GM23338 (cell line): ENCODE data around the gene RSRC2. TPM values are rescaled to one million over a fixed set of nuclear protein-coding genes. Genes with fewer than 3 reads are reported as not detected.
"Not testable (repeated sequence)": the region's sequence is repeated elsewhere in the genome, so short reads cannot be mapped to it uniquely, and the experiment has no call there.

Experiments used
- ATAC-seq: fragments of 200-7000 bp; cut with Tn5 transposase; 3 replicates; pipeline ENCODE4 v1.9.1; 2020
- DNase-seq: peaks from one replicate; pipeline ENCODE4 v3.0.0-alpha.2; 2015; ENCODE audit warnings: low spot score
- H2AFZ ChIP-seq: fragments of 200-600 bp; sonication (generic); 2 replicates; pipeline ENCODE4 v1.8.0; 2016; ENCODE audit warnings: antibody characterized with exemption, mild to moderate bottlenecking, moderate library complexity
- H3F3A ChIP-seq: fragments of 200-600 bp; sonication (generic); replicated peaks from 2 replicates; pipeline ENCODE4 v1.8.0; 2017; ENCODE audit warnings: antibody characterized with exemption, mixed run types, low read depth
- H3K27ac ChIP-seq: fragments of 200-600 bp; sonication (generic); 2 replicates; pipeline ENCODE4 v1.6.1; 2016; ENCODE audit warnings: low read depth
- H3K27me3 ChIP-seq: fragments of 200-600 bp; sonication (generic); 2 replicates; pipeline ENCODE4 v1.8.0; 2016; ENCODE audit warnings: mild to moderate bottlenecking, mixed run types, moderate library complexity; ENCODE audit not compliant: insufficient read depth
- H3K36me3 ChIP-seq: fragments of 200-600 bp; sonication (generic); 2 replicates; pipeline ENCODE4 v1.8.0; 2016; ENCODE audit warnings: mild to moderate bottlenecking; ENCODE audit not compliant: insufficient read depth
- H3K4me1 ChIP-seq: fragments of 200-600 bp; sonication (generic); 2 replicates; pipeline ENCODE4 v1.8.0; 2016; ENCODE audit warnings: mild to moderate bottlenecking, moderate library complexity; ENCODE audit not compliant: insufficient read depth
- H3K4me2 ChIP-seq: fragments of 200-600 bp; sonication (generic); 2 replicates; pipeline ENCODE4 v1.7.1; 2017; ENCODE audit warnings: mixed run types
- H3K4me3 ChIP-seq: fragments of 200-600 bp; sonication (generic); 2 replicates; pipeline ENCODE4 v1.6.1; 2016; ENCODE audit warnings: mixed run types
- H3K79me2 ChIP-seq: fragments of 200-600 bp; sonication (generic); replicated peaks from 2 replicates; pipeline ENCODE4 v1.8.0; 2017; ENCODE audit warnings: mild to moderate bottlenecking; ENCODE audit not compliant: insufficient read depth
- H3K9me2 ChIP-seq: fragments of 200-600 bp; sonication (generic); 2 replicates; pipeline ENCODE4 v1.8.0; 2017; ENCODE audit not compliant: insufficient read depth
- H4K20me1 ChIP-seq: fragments of 200-600 bp; sonication (generic); replicated peaks from 2 replicates; pipeline ENCODE4 v1.8.0; 2017; ENCODE audit warnings: mild to moderate bottlenecking; ENCODE audit not compliant: insufficient read depth
- H3K27ac Mint-ChIP-seq: 2 replicates; pipeline ENCODE4 v1.8.0; 2020; ENCODE audit warnings: inconsistent platforms, mild to moderate bottlenecking, moderate library complexity, mixed read lengths
- H3K27me3 Mint-ChIP-seq: 3 replicates; pipeline ENCODE4 v1.8.0; 2022; ENCODE audit warnings: low read depth, mild to moderate bottlenecking, moderate library complexity, mixed read lengths, inconsistent platforms; ENCODE audit not compliant: insufficient read depth, poor library complexity
- H3K36me3 Mint-ChIP-seq: 3 replicates; pipeline ENCODE4 v1.8.0; 2021; ENCODE audit warnings: low read depth, mild to moderate bottlenecking, inconsistent platforms, moderate library complexity, mixed read lengths
- H3K4me1 Mint-ChIP-seq: 3 replicates; pipeline ENCODE4 v1.8.0; 2020; ENCODE audit warnings: mild to moderate bottlenecking, inconsistent platforms, mixed read lengths
- H3K4me3 Mint-ChIP-seq: 3 replicates; pipeline ENCODE4 v1.8.0; 2021; ENCODE audit warnings: moderate library complexity, mild to moderate bottlenecking, inconsistent platforms, mixed read lengths
- H3K9me3 Mint-ChIP-seq: 3 replicates; pipeline ENCODE4 v1.8.0; 2020; ENCODE audit warnings: moderate library complexity, mild to moderate bottlenecking, inconsistent platforms, mixed read lengths
- CREB1 ChIP-seq: fragments of 250-450 bp; sonication (Bioruptor Pico); IDR thresholded peaks from 2 replicates; pipeline ENCODE4 v1.5.0; 2020; ENCODE audit warnings: low read depth, mild to moderate bottlenecking, moderate library complexity
- EZH2 ChIP-seq: fragments of 200-600 bp; sonication (generic); IDR thresholded peaks from one replicate; pipeline ENCODE4 v1.8.0; 2017; ENCODE audit warnings: antibody characterized with exemption, mild to moderate bottlenecking, low read depth; ENCODE audit not compliant: unreplicated experiment
- EZH2phosphoT487 ChIP-seq: fragments of 200-600 bp; sonication (generic); IDR thresholded peaks from one replicate; pipeline ENCODE4 v1.8.1; 2018; ENCODE audit warnings: antibody characterized with exemption; ENCODE audit not compliant: unreplicated experiment
- JUNB ChIP-seq: IDR thresholded peaks from one replicate; pipeline ENCODE4 v1.6.1; 2016; ENCODE audit warnings: antibody characterized with exemption; ENCODE audit not compliant: unreplicated experiment
- POLR2AphosphoS5 ChIP-seq: IDR thresholded peaks from 2 replicates; pipeline ENCODE4 v1.6.1; 2016; ENCODE audit warnings: antibody characterized with exemption, low read depth
- ZNF331 ChIP-seq: fragments of 250-450 bp; sonication (Bioruptor Pico); IDR thresholded peaks from 2 replicates; pipeline ENCODE4 v1.5.0; 2020; ENCODE audit warnings: low read depth, mild to moderate bottlenecking, moderate library complexity
- ZNF462 ChIP-seq: fragments of 250-450 bp; sonication (Bioruptor Pico); IDR thresholded peaks from 2 replicates; pipeline ENCODE4 v1.5.0; 2020; ENCODE audit warnings: mild to moderate bottlenecking, moderate library complexity
- polyA plus RNA-seq: library from polyadenylated mRNA; unstranded; fragments of >200 nt; fragmentation: Nextera tagmentation; extraction: Ambion mirVana; gene quantifications from 2 replicates; pipeline ENCODE4 v1.2.1, GENCODE V29; 2016
- total RNA-seq: library from RNA; depleted of rRNA; stranded (reverse); fragments of >200 nt; shearing (Covaris generic); gene quantifications from 2 replicates; pipeline ENCODE4 v1.2.3, GENCODE V29; 2014
- TF ChIP-seq, protein P1 (sequence below), 2 experiments: fragments of 200-600 bp in 1 of 2; sonication (generic) in 1 of 2; conservative IDR thresholded peaks; 2 replicates each; pipeline versions ENCODE4 v1.5.1 to v1.6.1; 2016 to 2017; ENCODE audit warnings: antibody characterized with exemption in 2 of 2, low read depth in 2 of 2, mild to moderate bottlenecking in 2 of 2, moderate library complexity in 1 of 2
- TF ChIP-seq, protein P2 (sequence below): IDR thresholded peaks from 2 replicates; pipeline ENCODE4 v1.6.1; 2016; ENCODE audit warnings: antibody characterized with exemption

The RSRC2 gene
- total and polyA plus RNA-seq, 2 experiments from 2014 or later: 76.3 to 184 TPM

- TF ChIP-seq, protein P1, sequence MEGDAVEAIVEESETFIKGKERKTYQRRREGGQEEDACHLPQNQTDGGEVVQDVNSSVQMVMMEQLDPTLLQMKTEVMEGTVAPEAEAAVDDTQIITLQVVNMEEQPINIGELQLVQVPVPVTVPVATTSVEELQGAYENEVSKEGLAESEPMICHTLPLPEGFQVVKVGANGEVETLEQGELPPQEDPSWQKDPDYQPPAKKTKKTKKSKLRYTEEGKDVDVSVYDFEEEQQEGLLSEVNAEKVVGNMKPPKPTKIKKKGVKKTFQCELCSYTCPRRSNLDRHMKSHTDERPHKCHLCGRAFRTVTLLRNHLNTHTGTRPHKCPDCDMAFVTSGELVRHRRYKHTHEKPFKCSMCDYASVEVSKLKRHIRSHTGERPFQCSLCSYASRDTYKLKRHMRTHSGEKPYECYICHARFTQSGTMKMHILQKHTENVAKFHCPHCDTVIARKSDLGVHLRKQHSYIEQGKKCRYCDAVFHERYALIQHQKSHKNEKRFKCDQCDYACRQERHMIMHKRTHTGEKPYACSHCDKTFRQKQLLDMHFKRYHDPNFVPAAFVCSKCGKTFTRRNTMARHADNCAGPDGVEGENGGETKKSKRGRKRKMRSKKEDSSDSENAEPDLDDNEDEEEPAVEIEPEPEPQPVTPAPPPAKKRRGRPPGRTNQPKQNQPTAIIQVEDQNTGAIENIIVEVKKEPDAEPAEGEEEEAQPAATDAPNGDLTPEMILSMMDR (conservative IDR thresholded peaks at IDR 0.05; ENCODE audit: low read depth in 2 of 2): no peak
These were observed 42.6 kb upstream of the RSRC2 start (continued) for GRCh38 chr12:122569288-122569687.

DNA sequence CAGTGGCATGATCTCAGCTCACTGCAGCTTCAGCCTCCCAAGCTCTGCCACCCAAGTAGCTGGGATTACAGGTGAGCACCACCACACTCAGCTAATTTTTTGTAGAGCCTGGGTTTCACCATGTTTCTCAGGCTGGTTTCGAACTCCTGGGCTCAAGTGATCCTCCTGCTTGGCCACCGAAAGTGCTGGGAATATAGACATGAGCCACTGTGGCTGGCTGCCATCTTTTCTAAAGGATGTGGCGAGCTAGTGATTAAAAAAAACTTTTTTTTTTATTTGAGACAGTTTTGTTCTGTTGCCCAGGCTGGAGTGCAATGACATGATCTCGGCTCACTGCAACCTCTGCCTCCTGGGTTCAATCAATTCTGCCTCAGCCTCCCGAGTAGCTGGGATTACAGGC is 40.1 kb upstream of the RSRC2 start:
- not testable (repeated sequence) for H3K79me2 ChIP-seq, H3K4me1 ChIP-seq, ATAC-seq, H4K20me1 ChIP-seq, H3F3A ChIP-seq, H3K4me2 ChIP-seq, H3K4me3 ChIP-seq, DNase-seq, H3K9me3 Mint-ChIP-seq, H3K4me3 Mint-ChIP-seq, H3K27me3 ChIP-seq, H3K27me3 Mint-ChIP-seq, H3K27ac Mint-ChIP-seq, H3K9me2 ChIP-seq, H2AFZ ChIP-seq, H3K4me1 Mint-ChIP-seq, H3K27ac ChIP-seq
- peaks cover 43% of the 10 kb centered on the region for H3K36me3 ChIP-seq
- H3K36me3 Mint-ChIP-seq: peaks cover 56% of the 10 kb centered on the region

DNA sequence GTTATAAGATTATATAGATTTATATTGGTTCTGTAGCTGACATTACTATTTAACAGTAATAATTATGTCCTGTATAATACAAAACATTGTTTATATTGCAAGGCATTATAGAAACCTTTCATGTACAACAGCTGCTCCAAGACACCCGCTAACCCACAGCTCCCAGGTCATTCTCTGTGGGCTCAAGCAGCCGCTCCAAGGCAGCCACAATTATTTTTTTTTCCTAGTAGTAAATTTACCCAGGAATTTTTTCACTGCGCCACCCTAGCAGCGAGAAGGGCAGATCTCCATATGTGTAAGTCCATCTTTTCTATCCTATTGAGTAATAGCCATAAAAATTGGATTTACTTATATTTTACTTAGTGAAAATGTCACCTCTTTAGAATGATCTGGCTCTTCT is 36.6 kb upstream of the RSRC2 start:
- no peaks in the 10 kb centered on the region for H3K9me2 ChIP-seq
- H3K9me3 Mint-ChIP-seq: no peaks in the 10 kb centered on the region
- no peaks in the 10 kb centered on the region for H3K27me3 Mint-ChIP-seq
- peaks cover 49% of the 10 kb centered on the region for H3K36me3 Mint-ChIP-seq
- H4K20me1 ChIP-seq: peaks cover 13% of the 10 kb centered on the region; the same call in 1 of the 2 replicates
- H3K4me3 Mint-ChIP-seq: no peak overlapping the region
- no peak overlapping the region for H3K4me3 ChIP-seq
- DNase-seq: no peak
- H3K79me2 ChIP-seq: no peaks in the 10 kb centered on the region
- H3K4me1 ChIP-seq: no peaks in the 10 kb centered on the region
- no peaks in the 10 kb centered on the region for H3K27me3 ChIP-seq
- H2AFZ ChIP-seq: no peak overlapping the region
- H3F3A ChIP-seq: no peaks in the 10 kb centered on the region
- H3K4me2 ChIP-seq: no peak overlapping the region
- H3K36me3 ChIP-seq: peaks cover 26% of the 10 kb centered on the region
- H3K4me1 Mint-ChIP-seq: no peaks in the 10 kb centered on the region
- H3K27ac Mint-ChIP-seq: no peak overlapping the region
- H3K27ac ChIP-seq: no peak overlapping the region
- ATAC-seq: no peak
- TF ChIP-seq ZNF462 (no peak), JUNB (no peak), ZNF331 (CRISPR knock-in tag) (no peak), POLR2AphosphoS5 (no peak), CREB1 (CRISPR knock-in tag) (no peak), EZH2 (no peak), EZH2phosphoT487 (no peak)
- TF ChIP-seq, protein P2, sequence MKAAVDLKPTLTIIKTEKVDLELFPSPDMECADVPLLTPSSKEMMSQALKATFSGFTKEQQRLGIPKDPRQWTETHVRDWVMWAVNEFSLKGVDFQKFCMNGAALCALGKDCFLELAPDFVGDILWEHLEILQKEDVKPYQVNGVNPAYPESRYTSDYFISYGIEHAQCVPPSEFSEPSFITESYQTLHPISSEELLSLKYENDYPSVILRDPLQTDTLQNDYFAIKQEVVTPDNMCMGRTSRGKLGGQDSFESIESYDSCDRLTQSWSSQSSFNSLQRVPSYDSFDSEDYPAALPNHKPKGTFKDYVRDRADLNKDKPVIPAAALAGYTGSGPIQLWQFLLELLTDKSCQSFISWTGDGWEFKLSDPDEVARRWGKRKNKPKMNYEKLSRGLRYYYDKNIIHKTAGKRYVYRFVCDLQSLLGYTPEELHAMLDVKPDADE: no peak
- TF ChIP-seq, protein P1 (conservative IDR thresholded peaks at IDR 0.05; ENCODE audit: low read depth in 2 of 2): no peak
